ENCODE measurements around the gene DYNLT4. TPM values are rescaled to one million over a fixed set of nuclear protein-coding genes. Genes with fewer than 3 reads are reported as not detected.

DYNLT4 gene
- total and polyA plus RNA-seq, 2 of the 8 experiments (the other 6 are each of a cell fraction or from before 2014, with no cell fraction given), result 0.29 TPM; not detected in 1

DNA sequence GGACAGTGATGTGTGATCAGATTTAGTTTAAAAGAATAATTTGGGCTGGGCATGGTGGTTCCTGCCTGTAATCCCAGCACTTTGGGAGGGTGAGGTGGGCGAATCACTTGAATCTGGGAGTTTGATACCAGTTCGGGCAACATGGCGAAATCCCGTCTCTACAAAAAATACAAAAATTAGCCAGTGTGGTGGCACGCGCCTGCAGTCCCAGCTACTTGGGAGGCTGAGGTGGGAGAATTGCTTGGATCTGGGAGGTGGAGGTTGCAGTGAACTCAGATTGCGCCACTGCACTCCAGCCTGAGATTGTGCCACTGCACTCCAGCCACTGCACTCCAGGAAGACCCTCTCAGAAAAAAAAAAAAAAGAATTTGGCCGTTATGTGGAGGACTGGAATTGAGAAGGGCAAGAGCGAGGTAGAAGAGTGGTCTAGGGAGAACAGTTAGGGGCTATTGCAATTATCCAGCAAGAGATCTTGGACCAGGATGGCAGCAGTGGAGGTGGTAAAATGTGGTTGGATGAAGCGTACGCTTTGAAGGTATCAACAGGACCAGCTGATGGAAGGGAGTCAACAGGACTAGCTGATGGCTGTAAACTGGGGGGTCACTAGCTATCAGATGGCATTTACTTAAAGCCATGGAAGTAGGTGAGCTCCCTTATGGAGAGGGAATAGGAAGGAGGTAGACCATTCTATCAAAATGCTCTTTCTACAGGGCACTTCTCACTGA lies 10.8 kb upstream of the DYNLT4 start (continued):
- TF ChIP-seq, protein P1, sequence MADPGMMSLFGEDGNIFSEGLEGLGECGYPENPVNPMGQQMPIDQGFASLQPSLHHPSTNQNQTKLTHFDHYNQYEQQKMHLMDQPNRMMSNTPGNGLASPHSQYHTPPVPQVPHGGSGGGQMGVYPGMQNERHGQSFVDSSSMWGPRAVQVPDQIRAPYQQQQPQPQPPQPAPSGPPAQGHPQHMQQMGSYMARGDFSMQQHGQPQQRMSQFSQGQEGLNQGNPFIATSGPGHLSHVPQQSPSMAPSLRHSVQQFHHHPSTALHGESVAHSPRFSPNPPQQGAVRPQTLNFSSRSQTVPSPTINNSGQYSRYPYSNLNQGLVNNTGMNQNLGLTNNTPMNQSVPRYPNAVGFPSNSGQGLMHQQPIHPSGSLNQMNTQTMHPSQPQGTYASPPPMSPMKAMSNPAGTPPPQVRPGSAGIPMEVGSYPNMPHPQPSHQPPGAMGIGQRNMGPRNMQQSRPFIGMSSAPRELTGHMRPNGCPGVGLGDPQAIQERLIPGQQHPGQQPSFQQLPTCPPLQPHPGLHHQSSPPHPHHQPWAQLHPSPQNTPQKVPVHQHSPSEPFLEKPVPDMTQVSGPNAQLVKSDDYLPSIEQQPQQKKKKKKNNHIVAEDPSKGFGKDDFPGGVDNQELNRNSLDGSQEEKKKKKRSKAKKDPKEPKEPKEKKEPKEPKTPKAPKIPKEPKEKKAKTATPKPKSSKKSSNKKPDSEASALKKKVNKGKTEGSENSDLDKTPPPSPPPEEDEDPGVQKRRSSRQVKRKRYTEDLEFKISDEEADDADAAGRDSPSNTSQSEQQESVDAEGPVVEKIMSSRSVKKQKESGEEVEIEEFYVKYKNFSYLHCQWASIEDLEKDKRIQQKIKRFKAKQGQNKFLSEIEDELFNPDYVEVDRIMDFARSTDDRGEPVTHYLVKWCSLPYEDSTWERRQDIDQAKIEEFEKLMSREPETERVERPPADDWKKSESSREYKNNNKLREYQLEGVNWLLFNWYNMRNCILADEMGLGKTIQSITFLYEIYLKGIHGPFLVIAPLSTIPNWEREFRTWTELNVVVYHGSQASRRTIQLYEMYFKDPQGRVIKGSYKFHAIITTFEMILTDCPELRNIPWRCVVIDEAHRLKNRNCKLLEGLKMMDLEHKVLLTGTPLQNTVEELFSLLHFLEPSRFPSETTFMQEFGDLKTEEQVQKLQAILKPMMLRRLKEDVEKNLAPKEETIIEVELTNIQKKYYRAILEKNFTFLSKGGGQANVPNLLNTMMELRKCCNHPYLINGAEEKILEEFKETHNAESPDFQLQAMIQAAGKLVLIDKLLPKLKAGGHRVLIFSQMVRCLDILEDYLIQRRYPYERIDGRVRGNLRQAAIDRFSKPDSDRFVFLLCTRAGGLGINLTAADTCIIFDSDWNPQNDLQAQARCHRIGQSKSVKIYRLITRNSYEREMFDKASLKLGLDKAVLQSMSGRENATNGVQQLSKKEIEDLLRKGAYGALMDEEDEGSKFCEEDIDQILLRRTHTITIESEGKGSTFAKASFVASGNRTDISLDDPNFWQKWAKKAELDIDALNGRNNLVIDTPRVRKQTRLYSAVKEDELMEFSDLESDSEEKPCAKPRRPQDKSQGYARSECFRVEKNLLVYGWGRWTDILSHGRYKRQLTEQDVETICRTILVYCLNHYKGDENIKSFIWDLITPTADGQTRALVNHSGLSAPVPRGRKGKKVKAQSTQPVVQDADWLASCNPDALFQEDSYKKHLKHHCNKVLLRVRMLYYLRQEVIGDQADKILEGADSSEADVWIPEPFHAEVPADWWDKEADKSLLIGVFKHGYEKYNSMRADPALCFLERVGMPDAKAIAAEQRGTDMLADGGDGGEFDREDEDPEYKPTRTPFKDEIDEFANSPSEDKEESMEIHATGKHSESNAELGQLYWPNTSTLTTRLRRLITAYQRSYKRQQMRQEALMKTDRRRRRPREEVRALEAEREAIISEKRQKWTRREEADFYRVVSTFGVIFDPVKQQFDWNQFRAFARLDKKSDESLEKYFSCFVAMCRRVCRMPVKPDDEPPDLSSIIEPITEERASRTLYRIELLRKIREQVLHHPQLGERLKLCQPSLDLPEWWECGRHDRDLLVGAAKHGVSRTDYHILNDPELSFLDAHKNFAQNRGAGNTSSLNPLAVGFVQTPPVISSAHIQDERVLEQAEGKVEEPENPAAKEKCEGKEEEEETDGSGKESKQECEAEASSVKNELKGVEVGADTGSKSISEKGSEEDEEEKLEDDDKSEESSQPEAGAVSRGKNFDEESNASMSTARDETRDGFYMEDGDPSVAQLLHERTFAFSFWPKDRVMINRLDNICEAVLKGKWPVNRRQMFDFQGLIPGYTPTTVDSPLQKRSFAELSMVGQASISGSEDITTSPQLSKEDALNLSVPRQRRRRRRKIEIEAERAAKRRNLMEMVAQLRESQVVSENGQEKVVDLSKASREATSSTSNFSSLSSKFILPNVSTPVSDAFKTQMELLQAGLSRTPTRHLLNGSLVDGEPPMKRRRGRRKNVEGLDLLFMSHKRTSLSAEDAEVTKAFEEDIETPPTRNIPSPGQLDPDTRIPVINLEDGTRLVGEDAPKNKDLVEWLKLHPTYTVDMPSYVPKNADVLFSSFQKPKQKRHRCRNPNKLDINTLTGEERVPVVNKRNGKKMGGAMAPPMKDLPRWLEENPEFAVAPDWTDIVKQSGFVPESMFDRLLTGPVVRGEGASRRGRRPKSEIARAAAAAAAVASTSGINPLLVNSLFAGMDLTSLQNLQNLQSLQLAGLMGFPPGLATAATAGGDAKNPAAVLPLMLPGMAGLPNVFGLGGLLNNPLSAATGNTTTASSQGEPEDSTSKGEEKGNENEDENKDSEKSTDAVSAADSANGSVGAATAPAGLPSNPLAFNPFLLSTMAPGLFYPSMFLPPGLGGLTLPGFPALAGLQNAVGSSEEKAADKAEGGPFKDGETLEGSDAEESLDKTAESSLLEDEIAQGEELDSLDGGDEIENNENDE (IDR thresholded peaks at IDR 0.05; ENCODE audit: insufficient replicate concordance, low read length), result no peak
- TF ChIP-seq ZNF274 (IDR thresholded peaks at IDR 0.05; ENCODE audit: borderline replicate concordance, extremely low read depth, low read length) (no peak), POU5F1 (IDR thresholded peaks at IDR 0.05; ENCODE audit: low read depth, low read length) (no peak), KDM5A (IDR thresholded peaks at IDR 0.05; ENCODE audit: low read length) (no peak)
